ENCODE data around the gene CFAP20DC. TPM values are rescaled to one million over a fixed set of nuclear protein-coding genes. Genes with fewer than 3 reads are reported as not detected.

CFAP20DC gene
- total RNA-seq, 1 experiment from 2014 or later, result 2.8 TPM

- no TSS peak for BruUV-seq (replicated peaks)
- Mint-ChIP-seq H3K36me3 (ENCODE audit: insufficient read depth, unreplicated experiment) (no peaks in the 10 kb centered on the region), H3K27me3 (ENCODE audit: insufficient read depth, unreplicated experiment) (no peaks in the 10 kb centered on the region), H3K4me3 (ENCODE audit: unreplicated experiment) (no peak overlapping the region), H3K4me1 (ENCODE audit: low read depth, unreplicated experiment) (no peaks in the 10 kb centered on the region), H3K27ac (ENCODE audit: unreplicated experiment) (no peak overlapping the region), H3K9me3 (ENCODE audit: unreplicated experiment) (no peaks in the 10 kb centered on the region)
- DNase-seq, result no peak
- Histone ChIP-seq H3K4me1 (no peaks in the 10 kb centered on the region), H3K36me3 (ENCODE audit: control insufficient read depth, insufficient read depth, low read length) (no peaks in the 10 kb centered on the region), H3K27me3 (replicated peaks; ENCODE audit: control insufficient read depth, insufficient read depth, low read length) (no peaks in the 10 kb centered on the region), H3K4me3 (ENCODE audit: low read depth, low read length) (no peak overlapping the region), H3K9me3 (no peaks in the 10 kb centered on the region)
- ChIA-PET CTCF (no interaction called here), POLR2A (no interaction called here)
- TF ChIP-seq, protein P1, sequence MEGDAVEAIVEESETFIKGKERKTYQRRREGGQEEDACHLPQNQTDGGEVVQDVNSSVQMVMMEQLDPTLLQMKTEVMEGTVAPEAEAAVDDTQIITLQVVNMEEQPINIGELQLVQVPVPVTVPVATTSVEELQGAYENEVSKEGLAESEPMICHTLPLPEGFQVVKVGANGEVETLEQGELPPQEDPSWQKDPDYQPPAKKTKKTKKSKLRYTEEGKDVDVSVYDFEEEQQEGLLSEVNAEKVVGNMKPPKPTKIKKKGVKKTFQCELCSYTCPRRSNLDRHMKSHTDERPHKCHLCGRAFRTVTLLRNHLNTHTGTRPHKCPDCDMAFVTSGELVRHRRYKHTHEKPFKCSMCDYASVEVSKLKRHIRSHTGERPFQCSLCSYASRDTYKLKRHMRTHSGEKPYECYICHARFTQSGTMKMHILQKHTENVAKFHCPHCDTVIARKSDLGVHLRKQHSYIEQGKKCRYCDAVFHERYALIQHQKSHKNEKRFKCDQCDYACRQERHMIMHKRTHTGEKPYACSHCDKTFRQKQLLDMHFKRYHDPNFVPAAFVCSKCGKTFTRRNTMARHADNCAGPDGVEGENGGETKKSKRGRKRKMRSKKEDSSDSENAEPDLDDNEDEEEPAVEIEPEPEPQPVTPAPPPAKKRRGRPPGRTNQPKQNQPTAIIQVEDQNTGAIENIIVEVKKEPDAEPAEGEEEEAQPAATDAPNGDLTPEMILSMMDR (IDR thresholded peaks at IDR 0.05; ENCODE audit: insufficient read depth in 1 of 2, low read depth in 1 of 2, low read length in 1 of 2, severe bottlenecking in 1 of 2, unreplicated experiment in 1 of 2), result no peak
- intact Hi-C loops (cut with micrococcal nuclease; ENCODE audit: unreplicated experiment), result no loop called here
These were observed 103.0 kb downstream of the CFAP20DC start for GRCh38 chr3:58946875-58947274.

DNA sequence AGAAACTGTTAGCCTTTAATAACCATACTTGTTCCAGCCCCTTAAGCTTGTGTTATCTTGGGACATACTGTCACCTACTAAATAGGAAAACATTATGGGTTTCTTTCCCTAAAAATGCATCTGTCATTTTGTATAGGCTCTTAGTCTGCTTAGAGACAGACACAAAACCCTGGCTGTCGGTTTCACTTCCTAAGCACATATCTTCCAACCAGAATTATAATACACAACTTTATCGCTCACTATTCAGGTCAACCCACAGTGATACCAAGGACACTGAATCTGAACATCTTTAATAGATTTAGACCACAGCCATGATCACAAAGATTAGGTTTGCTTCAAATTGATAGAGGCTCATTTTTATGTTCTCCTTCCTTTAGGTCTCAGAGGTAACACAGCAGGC, 111.8 kb downstream of the CFAP20DC start:
- Histone ChIP-seq H3K36me3 (ENCODE audit: control insufficient read depth, insufficient read depth, low read length) (no peaks in the 10 kb centered on the region), H3K4me3 (ENCODE audit: low read depth, low read length) (no peak overlapping the region), H3K9me3 (no peaks in the 10 kb centered on the region), H3K27me3 (replicated peaks; ENCODE audit: control insufficient read depth, insufficient read depth, low read length) (no peaks in the 10 kb centered on the region), H3K4me1 (no peaks in the 10 kb centered on the region)
- Mint-ChIP-seq H3K27me3 (ENCODE audit: insufficient read depth, unreplicated experiment) (peaks cover 3% of the 10 kb centered on the region), H3K27ac (ENCODE audit: unreplicated experiment) (no peak overlapping the region), H3K4me3 (ENCODE audit: unreplicated experiment) (no peak overlapping the region), H3K4me1 (ENCODE audit: low read depth, unreplicated experiment) (no peaks in the 10 kb centered on the region), H3K36me3 (ENCODE audit: insufficient read depth, unreplicated experiment) (no peaks in the 10 kb centered on the region), H3K9me3 (ENCODE audit: unreplicated experiment) (no peaks in the 10 kb centered on the region)
- no TSS peak for BruUV-seq (replicated peaks)
- DNase-seq, result no peak
- intact Hi-C loops (cut with micrococcal nuclease; ENCODE audit: unreplicated experiment), result no loop called here
- TF ChIP-seq, protein P1 (IDR thresholded peaks at IDR 0.05; ENCODE audit: insufficient read depth in 1 of 2, low read depth in 1 of 2, low read length in 1 of 2, severe bottlenecking in 1 of 2, unreplicated experiment in 1 of 2), result no peak
- CTCF ChIA-PET, result no interaction called here
- POLR2A ChIA-PET, result no interaction called here

GRCh38 chr3:58924578-58924977, 125.2 kb downstream of the CFAP20DC start:
- Mint-ChIP-seq H3K27me3 (ENCODE audit: insufficient read depth, unreplicated experiment) (peaks cover 4% of the 10 kb centered on the region), H3K9me3 (ENCODE audit: unreplicated experiment) (no peaks in the 10 kb centered on the region), H3K36me3 (ENCODE audit: insufficient read depth, unreplicated experiment) (no peaks in the 10 kb centered on the region), H3K27ac (ENCODE audit: unreplicated experiment) (no peak overlapping the region), H3K4me3 (ENCODE audit: unreplicated experiment) (no peak overlapping the region), H3K4me1 (ENCODE audit: low read depth, unreplicated experiment) (no peaks in the 10 kb centered on the region)
- intact Hi-C loops (cut with micrococcal nuclease; ENCODE audit: unreplicated experiment), result no loop called here
- Histone ChIP-seq H3K27me3 (replicated peaks; ENCODE audit: control insufficient read depth, insufficient read depth, low read length) (no peaks in the 10 kb centered on the region), H3K9me3 (no peaks in the 10 kb centered on the region), H3K4me1 (no peaks in the 10 kb centered on the region), H3K36me3 (ENCODE audit: control insufficient read depth, insufficient read depth, low read length) (no peaks in the 10 kb centered on the region), H3K4me3 (ENCODE audit: low read depth, low read length) (no peak overlapping the region)
- ChIA-PET POLR2A (no interaction called here), CTCF (no interaction called here)
- no peak for DNase-seq
- no TSS peak for BruUV-seq (replicated peaks)
- TF ChIP-seq, protein P1 (IDR thresholded peaks at IDR 0.05; ENCODE audit: insufficient read depth in 1 of 2, low read depth in 1 of 2, low read length in 1 of 2, severe bottlenecking in 1 of 2, unreplicated experiment in 1 of 2), result no peak
